HepG2 (cell line): Measurements from ENCODE around the gene NGF. TPM values are rescaled to one million over a fixed set of nuclear protein-coding genes. Genes with fewer than 3 reads are reported as not detected.

Experiments
- ATAC-seq: fragments of 200-7000 bp; cut with Tn5 transposase; 3 replicates; pipeline ENCODE4 v1.9.1; 2020; ENCODE audit warnings: mild to moderate bottlenecking, moderate library complexity
- BruUV-seq: library from RNA; stranded (reverse); fragments of 400-500 nt; replicated peaks from 2 replicates; lab custom pipeline; 2021; lab: Mats Ljungman, UMichigan
- CTCF ChIA-PET: fragments of 300-600 bp; formaldehyde crosslinking; extraction: SDS; loops from one replicate; lab custom pipeline; 2021; ENCODE audit warnings: low total read pairs, inconsistent platforms, low intra/inter-chr PET ratio; lab: Yijun Ruan, JAX
- POLR2A ChIA-PET: fragments of 350-600 bp; sonication (Branson Sonifier 250); formaldehyde crosslinking; loops from one replicate; lab custom pipeline; 2020; ENCODE audit warnings: antibody characterized with exemption, inconsistent platforms; lab: Yijun Ruan, JAX
- DNase-seq: peaks from one replicate; pipeline ENCODE4 v3.0.0-alpha.2; 2015; ENCODE audit warnings: low spot score
- FAIRE-seq: peaks from 3 replicates; lab custom pipeline; 2011; peaks lifted over from hg19 to GRCh38; lab: Jason Lieb, UNC
- H2AFZ ChIP-seq: one replicate; pipeline ENCODE4 v1.6.1; 2011; ENCODE audit warnings: low read length, inconsistent platforms
- H3K27ac ChIP-seq: fragments of 300-600 bp; 3 replicates; pipeline ENCODE4 v1.8.0; 2011; ENCODE audit warnings: mixed run types, mild to moderate bottlenecking, mixed read lengths, low read length, inconsistent platforms; ENCODE audit not compliant: insufficient read depth; ENCODE audit errors: extremely low read length
- H3K27me3 ChIP-seq, 2 experiments: fragments of 200-600 bp in 1 of 2; 2 replicates in 1 of 2; 3 replicates in 1 of 2; pipeline versions ENCODE4 v1.6.0 to v1.8.0; 2011; ENCODE audit warnings: low read length in 2 of 2, mild to moderate bottlenecking in 2 of 2, moderate library complexity in 2 of 2, inconsistent platforms in 1 of 2; ENCODE audit not compliant: insufficient read depth in 2 of 2, control insufficient read depth in 1 of 2
- H3K36me3 ChIP-seq, 2 experiments: fragments of 200-600 bp in 1 of 2; replicated peaks in 1 of 2; 2 replicates in 1 of 2; 3 replicates in 1 of 2; pipeline versions ENCODE4 v1.5.1 to v1.8.0; 2011; ENCODE audit warnings: low read length in 2 of 2, inconsistent platforms in 1 of 2; ENCODE audit not compliant: insufficient read depth in 2 of 2, control insufficient read depth in 1 of 2
- H3K4me1 ChIP-seq: 2 replicates; pipeline ENCODE4 v1.5.1; 2012; ENCODE audit warnings: low read length, inconsistent platforms; ENCODE audit not compliant: insufficient read depth
- H3K4me2 ChIP-seq: 2 replicates; pipeline ENCODE4 v1.6.0; 2011; ENCODE audit warnings: low read depth, low read length, inconsistent platforms
- H3K4me3 ChIP-seq, 3 experiments: fragments of 200-600 bp in 1 of 3; sonication (generic), shearing (Covaris generic) in 1 of 3; replicated peaks in 1 of 3; 2 replicates each; pipeline ENCODE4 v1.5.1; 2011 to 2016; ENCODE audit warnings: low read length in 3 of 3, inconsistent platforms in 2 of 3, low read depth in 2 of 3, mild to moderate bottlenecking in 2 of 3, control low read depth in 1 of 3, mixed read lengths in 1 of 3; ENCODE audit not compliant: insufficient read depth in 1 of 3
- H3K79me2 ChIP-seq: one replicate; pipeline ENCODE4 v1.6.1; 2011; ENCODE audit warnings: low read length, inconsistent platforms; ENCODE audit not compliant: insufficient read depth
- H3K9ac ChIP-seq: 2 replicates; pipeline ENCODE4 v1.6.0; 2011; ENCODE audit warnings: mild to moderate bottlenecking, low read depth, low read length, inconsistent platforms; ENCODE audit not compliant: insufficient read depth
- H3K9me3 ChIP-seq: 2 replicates; pipeline ENCODE4 v1.5.1; 2012; ENCODE audit warnings: mild to moderate bottlenecking, low read length
- H4K20me1 ChIP-seq: 2 replicates; pipeline ENCODE4 v1.6.0; 2011; ENCODE audit warnings: inconsistent platforms, mild to moderate bottlenecking, low read length, moderate library complexity; ENCODE audit not compliant: insufficient read depth
- CREB1 ChIP-seq, 2 experiments: fragments of 450-650 bp in 1 of 2; IDR thresholded peaks; 2 replicates each; pipeline ENCODE4 v1.6.1; 2016 to 2017; ENCODE audit warnings: control low read depth in 1 of 2, mild to moderate bottlenecking in 1 of 2, missing compliant biosample characterization in 1 of 2, missing genetic modification characterization in 1 of 2
- HNF4A ChIP-seq: sonication (generic); formaldehyde crosslinking; IDR thresholded peaks from 2 replicates; pipeline ENCODE4 v1.4.0; 2020; ENCODE audit warnings: missing genetic modification reagents
- IKZF4 ChIP-seq: sonication (generic); formaldehyde crosslinking; IDR thresholded peaks from 2 replicates; pipeline ENCODE4 v1.5.1; 2020; ENCODE audit warnings: borderline replicate concordance, mild to moderate bottlenecking, low read depth, missing genetic modification reagents; ENCODE audit errors: not compliant biosample characterization
- ISL2 ChIP-seq: sonication (generic); formaldehyde crosslinking; IDR thresholded peaks from 2 replicates; pipeline ENCODE4 v1.5.0; 2020; ENCODE audit warnings: missing genetic modification reagents
- KAT7 ChIP-seq: IDR thresholded peaks from 2 replicates; pipeline ENCODE4 v1.6.1; 2018; ENCODE audit warnings: borderline replicate concordance, missing compliant biosample characterization
- KLF11 ChIP-seq: IDR thresholded peaks from 2 replicates; pipeline ENCODE4 v1.6.1; 2016; ENCODE audit warnings: missing compliant biosample characterization
- MEF2D ChIP-seq: sonication (generic); formaldehyde crosslinking; IDR thresholded peaks from 2 replicates; pipeline ENCODE4 v1.5.1; 2020; ENCODE audit warnings: mild to moderate bottlenecking, missing genetic modification reagents
- ONECUT2 ChIP-seq: sonication (generic); formaldehyde crosslinking; IDR thresholded peaks from 2 replicates; pipeline ENCODE4 v1.4.0; 2020; ENCODE audit warnings: missing genetic modification reagents
- PAX8 ChIP-seq: sonication (generic); formaldehyde crosslinking; IDR thresholded peaks from 2 replicates; pipeline ENCODE4 v1.8.0; 2022; ENCODE audit warnings: mild to moderate bottlenecking, missing genetic modification reagents, borderline replicate concordance
- SP1 ChIP-seq, 2 experiments: fragments of 450-650 bp in 1 of 2; sonication (generic) in 1 of 2; formaldehyde crosslinking in 1 of 2; IDR thresholded peaks; 2 replicates each; pipeline versions ENCODE4 v1.4.0 to v1.6.1; 2016 to 2020; ENCODE audit warnings: missing genetic modification reagents in 1 of 2
- WIZ ChIP-seq: sonication (generic); formaldehyde crosslinking; IDR thresholded peaks from 2 replicates; pipeline ENCODE4 v1.5.1; 2020; ENCODE audit warnings: mild to moderate bottlenecking, missing genetic modification reagents
- ZNF382 ChIP-seq: sonication (generic); formaldehyde crosslinking; IDR thresholded peaks from 2 replicates; pipeline ENCODE4 v1.5.0; 2020; ENCODE audit warnings: missing genetic modification reagents, mild to moderate bottlenecking, borderline replicate concordance
- ZZZ3 ChIP-seq: sonication (generic); formaldehyde crosslinking; IDR thresholded peaks from 2 replicates; pipeline ENCODE4 v1.4.0; 2020; ENCODE audit warnings: missing genetic modification reagents, mild to moderate bottlenecking, borderline replicate concordance
- WGBS: methylation state at CpG from one replicate; pipeline ENCODE4 v1.1.6; 2017; ENCODE audit warnings: low lambda C conversion rate; 5-methylcytosine and 5-hydroxymethylcytosine counted together
- in situ Hi-C: cut with HindIII; loops from 2 replicates; pipeline ENCODE4 v1.10.0; 2017; ENCODE audit warnings: low pct_unique_long_range_greater_than_20kb; ENCODE audit not compliant: extremely low pct_ligation_motif_present
- intact Hi-C: fragments of 100-400 bp; cut with micrococcal nuclease; formaldehyde crosslinking; loops from one replicate; pipeline ENCODE4 v1.10.0; 2022; ENCODE audit not compliant: unreplicated experiment
- polyA plus RNA-seq, 8 experiments: library from polyadenylated mRNA; depleted of rRNA in 3 of 8; stranded (reverse) in 7 of 8; unstranded in 1 of 8; fragments of >200 nt; fragmentation: Illumina TruSeq in 4 of 8; extraction: Trizol in 4 of 8; gene quantifications; 2 replicates each; pipeline versions ENCODE4 v1.2.1 to v1.2.3, GENCODE V29; 2011 to 2016; ENCODE audit warnings: low read depth in 4 of 8, missing spikeins in 1 of 8, mixed read lengths in 1 of 8; ENCODE audit not compliant: insufficient read depth in 1 of 8
- total RNA-seq, 5 experiments: library from RNA; depleted of rRNA; stranded (reverse); fragments of >200 nt; fragmentation: Illumina TruSeq; extraction: Trizol; gene quantifications; 2 replicates each; pipeline ENCODE4 v1.2.3, GENCODE V29; 2016; ENCODE audit warnings: low read depth in 1 of 5
- TF ChIP-seq, protein P1 (sequence below): fragments of 450-650 bp; IDR thresholded peaks from 2 replicates; pipeline ENCODE4 v1.6.1; 2017; ENCODE audit warnings: mild to moderate bottlenecking

The NGF gene
- total and polyA plus RNA-seq, 2 of the 13 experiments (the other 11 are each of a cell fraction or from before 2014, with no cell fraction given) = not detected

DNA sequence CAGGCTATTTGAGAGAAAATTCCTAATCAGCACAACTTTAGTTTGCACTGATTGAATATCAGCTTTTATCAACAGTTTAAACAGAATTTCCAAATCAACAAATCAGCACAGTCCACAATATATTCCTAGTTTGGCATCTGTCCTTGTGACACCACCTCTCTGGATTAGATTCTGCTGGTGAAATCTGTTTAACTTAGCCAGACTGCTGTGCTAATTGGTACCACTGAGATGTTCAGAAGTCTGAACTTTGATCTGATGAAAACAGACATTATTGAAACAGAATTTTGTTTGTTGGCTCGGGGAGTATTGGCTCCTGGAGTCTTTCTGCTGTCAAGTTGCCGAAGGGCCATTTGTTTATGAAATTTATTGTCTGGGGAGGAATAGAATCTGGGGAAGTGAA is 17.0 kb upstream of the NGF start:
- no peaks in the 10 kb centered on the region for H3K79me2 ChIP-seq
- no peak overlapping the region for H3K9ac ChIP-seq
- no peak overlapping the region for H3K4me2 ChIP-seq
- H3K27me3 ChIP-seq = no peaks in the 10 kb centered on the region
- peak; percentile 41; the same call in 1 of the 3 replicates for ATAC-seq
- intact Hi-C loops = no loop called here
- TF ChIP-seq HNF4A (CRISPR knock-in tag) (peak; percentile 41; the same call in 1 of the 2 replicates), ZZZ3 (CRISPR knock-in tag) (no peak)
- TF ChIP-seq, all 625 proteins: peak for 1
- peaks cover 10% of the 10 kb centered on the region for H3K4me1 ChIP-seq
- FAIRE-seq = peak; percentile 49
- ChIA-PET POLR2A (no interaction called here), CTCF (no interaction called here)
- no peak overlapping the region for H3K4me3 ChIP-seq
- no peaks in the 10 kb centered on the region for H3K9me3 ChIP-seq
- no TSS peak for BruUV-seq
- DNase-seq = peak; percentile 27
- H4K20me1 ChIP-seq = no peaks in the 10 kb centered on the region
- 3% methylated on average over 2 of the region's 2 CpGs for WGBS
- no peak overlapping the region for H2AFZ ChIP-seq
- in situ Hi-C loops = no loop called here
- H3K27ac ChIP-seq = no peak overlapping the region
- H3K36me3 ChIP-seq = no peaks in the 10 kb centered on the region

DNA sequence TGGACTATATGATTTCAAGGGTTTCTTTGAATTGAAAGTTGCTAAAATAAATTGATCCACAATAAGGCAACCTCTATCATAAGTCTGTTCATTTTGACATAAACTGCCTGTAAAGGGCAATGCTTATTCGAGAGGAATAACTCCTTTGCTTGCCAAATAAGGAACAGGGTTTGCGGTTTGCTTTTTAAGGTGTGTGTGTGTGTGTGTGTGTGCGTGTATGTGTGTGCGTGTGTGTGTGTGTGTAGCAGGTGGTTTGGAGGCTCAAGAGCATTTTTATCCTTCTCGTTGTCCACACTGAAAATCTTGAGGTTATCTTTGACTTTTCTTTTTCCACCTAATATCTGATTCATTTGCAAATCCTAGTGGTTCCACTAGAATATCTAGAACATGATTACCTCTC is 13.1 kb upstream of the NGF start:
- WGBS = 55% methylated on average over 5 of the region's 5 CpGs
- in situ Hi-C loops (no loop called here), intact Hi-C loops (no loop called here)
- H3K9me3 ChIP-seq = no peaks in the 10 kb centered on the region
- H2AFZ ChIP-seq = no peak overlapping the region
- no peaks in the 10 kb centered on the region for H3K36me3 ChIP-seq
- DNase-seq (no peak), ATAC-seq (no peak), FAIRE-seq (no peak)
- no peak overlapping the region for H3K4me3 ChIP-seq
- ChIA-PET CTCF (no interaction called here), POLR2A (no interaction called here)
- H3K9ac ChIP-seq = no peak overlapping the region
- H3K4me2 ChIP-seq = no peak overlapping the region
- no peaks in the 10 kb centered on the region for H4K20me1 ChIP-seq
- no peak for TF ChIP-seq SP1 (IDR thresholded peaks at IDR 0.05)
- TF ChIP-seq SP1 (CRISPR knock-in tag; IDR thresholded peaks at IDR 0.05) = no peak
- no peak for TF ChIP-seq ISL2 (CRISPR knock-in tag)
- TF ChIP-seq MEF2D (CRISPR knock-in tag) = no peak
- TF ChIP-seq ONECUT2 = no peak
- TF ChIP-seq KAT7 (CRISPR knock-in tag) = no peak
- TF ChIP-seq KLF11 = no peak
- TF ChIP-seq CREB1 (IDR thresholded peaks at IDR 0.05) = no peak
- no peak for TF ChIP-seq CREB1 (CRISPR knock-in tag; IDR thresholded peaks at IDR 0.05)
- TF ChIP-seq ZNF382 = no peak
- TF ChIP-seq IKZF4 (CRISPR knock-in tag) = no peak
- TF ChIP-seq PAX8 (CRISPR knock-in tag) = no peak
- TF ChIP-seq, protein P1, sequence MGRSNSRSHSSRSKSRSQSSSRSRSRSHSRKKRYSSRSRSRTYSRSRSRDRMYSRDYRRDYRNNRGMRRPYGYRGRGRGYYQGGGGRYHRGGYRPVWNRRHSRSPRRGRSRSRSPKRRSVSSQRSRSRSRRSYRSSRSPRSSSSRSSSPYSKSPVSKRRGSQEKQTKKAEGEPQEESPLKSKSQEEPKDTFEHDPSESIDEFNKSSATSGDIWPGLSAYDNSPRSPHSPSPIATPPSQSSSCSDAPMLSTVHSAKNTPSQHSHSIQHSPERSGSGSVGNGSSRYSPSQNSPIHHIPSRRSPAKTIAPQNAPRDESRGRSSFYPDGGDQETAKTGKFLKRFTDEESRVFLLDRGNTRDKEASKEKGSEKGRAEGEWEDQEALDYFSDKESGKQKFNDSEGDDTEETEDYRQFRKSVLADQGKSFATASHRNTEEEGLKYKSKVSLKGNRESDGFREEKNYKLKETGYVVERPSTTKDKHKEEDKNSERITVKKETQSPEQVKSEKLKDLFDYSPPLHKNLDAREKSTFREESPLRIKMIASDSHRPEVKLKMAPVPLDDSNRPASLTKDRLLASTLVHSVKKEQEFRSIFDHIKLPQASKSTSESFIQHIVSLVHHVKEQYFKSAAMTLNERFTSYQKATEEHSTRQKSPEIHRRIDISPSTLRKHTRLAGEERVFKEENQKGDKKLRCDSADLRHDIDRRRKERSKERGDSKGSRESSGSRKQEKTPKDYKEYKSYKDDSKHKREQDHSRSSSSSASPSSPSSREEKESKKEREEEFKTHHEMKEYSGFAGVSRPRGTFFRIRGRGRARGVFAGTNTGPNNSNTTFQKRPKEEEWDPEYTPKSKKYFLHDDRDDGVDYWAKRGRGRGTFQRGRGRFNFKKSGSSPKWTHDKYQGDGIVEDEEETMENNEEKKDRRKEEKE = no peak
- TF ChIP-seq WIZ (CRISPR knock-in tag) = no peak
- BruUV-seq = no TSS peak
- no peak overlapping the region for H3K27ac ChIP-seq
- H3K27me3 ChIP-seq = no peaks in the 10 kb centered on the region
- peaks cover 10% of the 10 kb centered on the region for H3K4me1 ChIP-seq
- no peaks in the 10 kb centered on the region for H3K79me2 ChIP-seq
